Measurements from ENCODE around the gene CRIP2.

Gene CRIP2

DNA sequence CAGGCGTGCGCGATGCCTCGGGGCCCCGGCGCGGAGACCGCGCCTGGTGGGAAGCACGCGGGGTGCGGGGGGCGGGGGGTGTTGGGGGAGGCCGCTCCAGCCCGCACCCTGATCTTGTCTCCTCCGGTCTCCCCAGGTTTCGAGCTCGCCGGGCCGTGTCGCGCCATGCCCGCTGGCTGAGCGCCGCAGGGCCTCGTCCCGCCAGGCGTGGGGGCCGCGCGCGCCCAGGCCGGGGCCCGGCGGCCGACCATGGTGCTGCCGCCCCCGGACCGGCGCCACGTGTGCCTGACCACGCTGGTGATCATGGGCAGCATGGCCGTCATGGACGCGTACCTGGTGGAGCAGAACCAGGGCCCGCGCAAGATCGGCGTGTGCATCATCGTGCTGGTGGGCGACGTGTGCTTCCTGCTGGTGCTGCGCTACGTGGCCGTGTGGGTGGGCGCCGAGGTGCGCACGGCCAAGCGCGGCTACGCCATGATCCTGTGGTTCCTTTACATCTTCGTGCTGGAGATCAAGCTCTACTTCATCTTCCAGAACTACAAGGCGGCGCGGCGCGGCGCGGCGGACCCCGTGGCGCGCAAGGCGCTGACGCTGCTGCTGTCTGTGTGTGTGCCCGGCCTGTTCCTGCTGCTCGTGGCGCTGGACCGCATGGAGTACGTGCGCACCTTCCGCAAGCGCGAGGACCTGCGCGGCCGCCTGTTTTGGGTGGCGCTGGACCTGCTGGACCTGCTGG is 54.1 kb downstream of the CRIP2 start:
- DNase-seq (ENCODE audit: low read depth), result no peak

DNA sequence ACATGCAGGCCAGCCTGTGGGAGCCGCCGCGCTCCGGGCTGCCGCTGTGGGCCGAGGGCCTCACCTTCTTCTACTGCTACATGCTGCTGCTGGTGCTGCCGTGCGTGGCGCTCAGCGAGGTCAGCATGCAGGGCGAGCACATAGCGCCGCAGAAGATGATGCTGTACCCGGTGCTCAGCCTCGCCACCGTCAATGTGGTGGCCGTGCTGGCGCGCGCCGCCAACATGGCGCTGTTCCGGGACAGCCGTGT is 54.6 kb downstream of the CRIP2 start:
- DNase-seq (ENCODE audit: low read depth), result no peak

Measured in amniotic epithelial cell (primary cell).